Transverse colon (tissue), 4 donors: ENCODE results near the gene MTURN. TPM values are rescaled to one million over a fixed set of nuclear protein-coding genes. Genes with fewer than 3 reads are reported as not detected.

Source experiments
- DNase-seq: peaks from one replicate; pipeline ENCODE4 v3.0.0-alpha.2; 2019
- H3K27ac ChIP-seq, 4 donors: fragments of 200-600 bp; sonication (generic); 2 replicates each; pipeline ENCODE4 v1.5.1; 2016 to 2018; ENCODE audit warnings: inconsistent platforms in 4 of 4
- H3K27me3 ChIP-seq: fragments of 200-600 bp; sonication (generic); 2 replicates; pipeline ENCODE4 v1.5.1; 2017; ENCODE audit warnings: inconsistent platforms
- H3K36me3 ChIP-seq, 4 donors: fragments of 200-600 bp; sonication (generic); 2 replicates each; pipeline ENCODE4 v1.5.1; 2017 to 2019; ENCODE audit warnings: inconsistent platforms in 4 of 4
- H3K4me1 ChIP-seq, 4 donors: fragments of 200-600 bp; sonication (generic); 2 replicates each; pipeline ENCODE4 v1.5.1; 2017 to 2020; ENCODE audit warnings: inconsistent platforms in 4 of 4
- H3K4me3 ChIP-seq, 4 donors: fragments of 200-600 bp; sonication (generic); 1 replicate in 1 of 4; 2 replicates in 3 of 4; pipeline versions ENCODE4 v1.5.1 to v1.6.1; 2017 to 2019; ENCODE audit warnings: inconsistent platforms in 4 of 4
- H3K9me3 ChIP-seq, 2 donors: fragments of 200-600 bp; sonication (generic); 2 replicates each; pipeline ENCODE4 v1.5.1; 2017 to 2019; ENCODE audit warnings: inconsistent platforms in 2 of 2
- CTCF ChIP-seq, 5 experiments: fragments of 200-600 bp in 3 of 5; fragments of 450-650 bp in 2 of 5; sonication (generic) in 3 of 5; IDR thresholded peaks; 1 replicate in 2 of 5; 2 replicates in 3 of 5; pipeline ENCODE4 v1.5.1; 2016 to 2017; ENCODE audit warnings: antibody characterized with exemption in 5 of 5, inconsistent platforms in 3 of 5, mild to moderate bottlenecking in 2 of 5, moderate library complexity in 1 of 5
- EP300 ChIP-seq: sonication (generic); formaldehyde crosslinking; IDR thresholded peaks from one replicate; pipeline ENCODE4 v1.6.1; 2017; ENCODE audit warnings: antibody characterized with exemption, low read depth
- POLR2A ChIP-seq: fragments of 450-650 bp; IDR thresholded peaks from one replicate; pipeline ENCODE4 v1.6.1; 2016; ENCODE audit warnings: antibody characterized with exemption, mild to moderate bottlenecking, moderate library complexity
- POLR2AphosphoS5 ChIP-seq, 3 donors: sonication (generic); formaldehyde crosslinking; IDR thresholded peaks; one replicate each; pipeline ENCODE4 v1.6.1; 2016; ENCODE audit warnings: antibody characterized with exemption in 3 of 3
- WGBS, 2 donors: methylation state at CpG; one replicate each; pipeline ENCODE4 v1.1.5; 2018; ENCODE audit warnings: low coverage in 1 of 2; 5-methylcytosine and 5-hydroxymethylcytosine counted together
- in situ Hi-C, 4 donors: fragments of 200-750 bp; cut with MboI; loops; one replicate each; pipeline versions ENCODE4 v1.15.0 to v1.15.1; 2017; ENCODE audit warnings: low sequenced_read_pairs in 3 of 4, low pct_ligation_motif_present in 1 of 4, low pct_unique_long_range_greater_than_20kb in 1 of 4
- intact Hi-C: fragments of 100-400 bp; cut with DNase I; formaldehyde crosslinking; loops from one replicate; pipeline ENCODE4 v1.15.1; 2023; ENCODE audit warnings: low total_unique reads
- total RNA-seq, 4 donors: library from RNA; depleted of rRNA; stranded (reverse); fragments of >200 nt; gene quantifications; one replicate each; pipeline ENCODE4 v1.1.0, GENCODE V29; 2016

The MTURN gene
- total RNA-seq, 4 donors from 2014 or later = 7.9 to 28.3 (median 15.0) TPM

GRCh38 chr7:30193336-30193943 lies 58.7 kb downstream of the MTURN start:
- H3K27ac ChIP-seq = no peak overlapping the region
- 85 to 87% methylated on average over 5 of the region's 5 CpGs for WGBS, 2 donors
- no peak for TF ChIP-seq EP300
- TF ChIP-seq CTCF (IDR thresholded peaks at IDR 0.05) = no peak
- in situ Hi-C loops = no loop called here
- no peak overlapping the region for H3K4me3 ChIP-seq
- H3K9me3 ChIP-seq = peaks cover 0 to 4% of the 10 kb centered on the region in 2 donors
- no peaks in the 10 kb centered on the region for H3K4me1 ChIP-seq
- DNase-seq = no peak
- H3K36me3 ChIP-seq = no peaks in the 10 kb centered on the region
- intact Hi-C loops = no loop called here
- no peaks in the 10 kb centered on the region for H3K27me3 ChIP-seq

DNA sequence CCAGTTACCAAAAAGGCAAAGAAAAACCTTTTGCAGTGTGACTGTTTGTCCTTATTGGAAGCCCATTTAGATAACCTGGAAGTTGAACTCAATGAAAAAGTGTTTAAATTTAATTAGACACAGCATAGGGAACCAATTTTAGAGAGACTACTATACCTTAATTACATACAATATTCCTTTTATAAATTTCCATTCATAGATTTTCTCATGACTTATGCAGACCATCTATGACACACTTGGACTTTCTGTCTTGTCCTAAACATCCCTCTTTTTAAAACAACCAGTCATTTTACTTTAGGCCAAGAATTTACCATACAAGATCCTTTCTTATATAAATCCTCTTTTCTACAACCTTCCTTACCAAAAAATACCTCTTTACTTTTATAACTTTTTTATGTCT lies 61.6 kb downstream of the MTURN start:
- Histone ChIP-seq H3K9me3 (peaks cover 0 to 4% of the 10 kb centered on the region in 2 donors), H3K36me3 (no peaks in the 10 kb centered on the region), H3K27ac (no peak overlapping the region), H3K4me3 (no peak overlapping the region), H3K4me1 (no peaks in the 10 kb centered on the region), H3K27me3 (no peaks in the 10 kb centered on the region)
- intact Hi-C loops = no loop called here
- TF ChIP-seq EP300 (no peak), POLR2A (no peak), CTCF (IDR thresholded peaks at IDR 0.05) (no peak), POLR2AphosphoS5 (IDR thresholded peaks at IDR 0.05) (no peak)
- no peak for DNase-seq
- in situ Hi-C loops = no loop called here

DNA sequence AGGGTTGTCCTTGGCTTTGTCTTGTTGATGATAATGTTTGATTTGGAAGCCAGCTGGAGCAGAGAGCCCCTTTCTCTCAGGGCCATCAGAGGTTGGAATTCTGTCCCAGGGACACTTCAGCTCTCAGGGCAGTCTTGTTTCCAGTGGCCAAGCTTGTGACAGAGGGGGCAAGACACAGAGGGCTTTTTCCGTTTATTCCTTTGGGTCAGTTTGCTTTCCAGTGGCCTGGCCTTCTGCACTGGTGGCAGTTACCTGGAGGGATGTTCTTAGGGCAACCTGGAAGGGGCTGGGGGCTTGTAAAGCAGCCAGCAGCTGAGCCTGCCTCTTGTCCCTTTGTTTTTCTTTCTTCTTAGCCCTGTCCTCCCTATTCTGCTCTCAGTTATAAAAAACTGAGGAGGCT lies 62.7 kb downstream of the MTURN start:
- intact Hi-C loops = no loop called here
- no peaks in the 10 kb centered on the region for H3K27me3 ChIP-seq
- no peak overlapping the region for H3K27ac ChIP-seq
- in situ Hi-C loops = no loop called here
- 95 to 100% methylated on average over 1 of the region's 1 CpG for WGBS, 2 donors
- no peak for TF ChIP-seq POLR2AphosphoS5 (IDR thresholded peaks at IDR 0.05)
- H3K9me3 ChIP-seq = peaks cover 0 to 4% of the 10 kb centered on the region in 2 donors
- no peak overlapping the region for H3K4me3 ChIP-seq
- no peaks in the 10 kb centered on the region for H3K4me1 ChIP-seq
- no peak for DNase-seq
- no peaks in the 10 kb centered on the region for H3K36me3 ChIP-seq

DNA sequence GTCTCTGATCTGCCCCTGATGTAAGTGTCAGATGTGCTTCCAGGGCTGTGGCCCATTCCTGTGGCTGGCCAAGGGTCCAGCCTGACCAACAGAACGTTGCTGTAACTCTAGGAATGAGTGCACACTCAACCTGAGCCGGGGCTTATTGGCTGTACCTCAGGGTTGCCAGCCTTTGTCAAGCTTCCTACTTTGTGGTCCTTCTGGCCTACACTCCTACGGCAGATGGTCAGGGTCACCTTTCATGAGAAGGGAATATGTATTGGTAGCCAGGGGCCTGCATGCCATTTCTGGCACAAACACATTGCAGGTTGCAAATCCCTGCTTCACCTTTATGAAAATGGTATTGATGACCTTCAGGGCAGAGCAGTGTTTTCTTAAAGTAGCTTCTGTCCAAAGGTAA lies 64.5 kb downstream of the MTURN start:
- in situ Hi-C loops = no loop called here
- DNase-seq = no peak
- Histone ChIP-seq H3K4me3 (no peak overlapping the region), H3K4me1 (no peaks in the 10 kb centered on the region), H3K27ac (no peak overlapping the region), H3K27me3 (no peaks in the 10 kb centered on the region), H3K36me3 (no peaks in the 10 kb centered on the region), H3K9me3 (peaks cover 0 to 4% of the 10 kb centered on the region in 2 donors)
- WGBS, 2 donors = 80% methylated on average over 1 to 3 of the region's 3 CpGs
- no peak for TF ChIP-seq EP300
- no peak for TF ChIP-seq POLR2A
- no peak for TF ChIP-seq CTCF (IDR thresholded peaks at IDR 0.05)
- intact Hi-C loops = no loop called here

DNA sequence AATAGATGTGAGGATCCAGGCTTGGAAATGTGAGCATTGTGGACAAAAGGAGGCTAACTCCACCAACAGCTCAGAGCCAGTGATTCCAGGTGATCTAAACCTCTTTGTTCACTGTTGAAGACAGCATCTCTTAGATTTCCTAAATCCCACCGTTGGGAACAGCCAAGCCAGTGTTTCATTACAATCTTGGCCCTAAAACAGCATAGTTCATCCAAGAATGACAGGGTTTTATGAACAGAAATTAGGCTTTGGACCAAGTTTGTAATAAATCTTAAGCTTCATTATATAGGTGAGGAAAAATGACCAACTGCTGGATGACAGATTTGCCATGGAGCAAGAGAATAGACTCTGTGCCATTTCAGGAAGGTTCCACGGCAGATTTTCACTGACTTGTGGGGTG lies 65.8 kb downstream of the MTURN start:
- in situ Hi-C loops = no loop called here
- 57% methylated on average over 2 of the region's 2 CpGs; no CpG with 5 or more reads in 1 of the 2 donors for WGBS, 2 donors
- H3K4me1 ChIP-seq = no peaks in the 10 kb centered on the region

More for the DNA sequence above, 65.8 kb downstream of the MTURN start:
- H3K27ac ChIP-seq = no peak overlapping the region
- no peaks in the 10 kb centered on the region for H3K36me3 ChIP-seq
- H3K4me3 ChIP-seq = no peak overlapping the region
- no peaks in the 10 kb centered on the region for H3K27me3 ChIP-seq
- no peak for DNase-seq
- TF ChIP-seq POLR2AphosphoS5 (IDR thresholded peaks at IDR 0.05) (no peak), EP300 (no peak), CTCF (IDR thresholded peaks at IDR 0.05) (no peak), POLR2A (no peak)
- intact Hi-C loops = no loop called here
- peaks cover 0 to 4% of the 10 kb centered on the region in 2 donors for H3K9me3 ChIP-seq
